ENCODE results near the gene GEN1.

GEN1 gene

GRCh38 chr2:17752892-17753802 lies 791 bp upstream of the GEN1 start:
- DNase-seq: peak; percentile 33

- peak; percentile 26 for DNase-seq
Measured at GRCh38 chr2:17754773-17755425, 961 bp downstream of the GEN1 start.

DNA sequence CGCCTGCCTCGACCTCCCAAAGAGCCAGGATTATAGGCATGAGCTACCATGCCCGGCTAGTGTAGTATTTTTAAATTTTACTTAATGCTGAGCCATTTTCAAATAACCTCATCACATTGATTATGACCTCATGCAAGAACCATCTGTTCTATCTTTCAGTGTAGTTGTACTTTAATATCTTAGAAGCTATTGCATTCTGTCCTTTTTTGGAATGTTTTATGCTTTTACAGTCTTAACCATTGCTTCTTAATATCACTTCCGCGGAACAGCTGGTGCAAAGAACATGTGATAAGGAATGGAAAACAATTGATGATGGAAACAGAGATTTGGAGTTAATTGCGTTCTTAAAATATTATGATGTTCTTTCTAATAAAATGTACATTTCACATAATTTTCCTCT lies 2.7 kb downstream of the GEN1 start:
- DNase-seq: no peak

DNA sequence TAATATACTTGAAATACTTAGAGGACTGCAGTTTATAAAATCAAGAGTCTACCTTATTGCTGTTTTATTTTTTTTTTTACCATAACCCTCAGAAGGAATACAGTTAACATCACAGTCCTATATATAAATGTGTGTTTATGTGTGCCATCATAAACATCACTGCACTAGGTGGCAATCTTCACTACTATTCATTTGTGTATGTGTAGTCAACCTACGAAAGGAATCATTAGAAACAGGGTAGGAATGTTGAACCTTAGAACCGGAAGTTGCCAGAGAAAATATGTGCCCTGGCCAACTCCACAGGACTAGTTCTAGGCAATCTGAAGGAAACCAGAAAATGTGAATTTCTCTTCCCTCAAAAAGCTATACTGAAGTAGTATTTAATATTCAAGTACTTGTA lies 3.4 kb downstream of the GEN1 start:
- DNase-seq: peak; percentile 45

DNA sequence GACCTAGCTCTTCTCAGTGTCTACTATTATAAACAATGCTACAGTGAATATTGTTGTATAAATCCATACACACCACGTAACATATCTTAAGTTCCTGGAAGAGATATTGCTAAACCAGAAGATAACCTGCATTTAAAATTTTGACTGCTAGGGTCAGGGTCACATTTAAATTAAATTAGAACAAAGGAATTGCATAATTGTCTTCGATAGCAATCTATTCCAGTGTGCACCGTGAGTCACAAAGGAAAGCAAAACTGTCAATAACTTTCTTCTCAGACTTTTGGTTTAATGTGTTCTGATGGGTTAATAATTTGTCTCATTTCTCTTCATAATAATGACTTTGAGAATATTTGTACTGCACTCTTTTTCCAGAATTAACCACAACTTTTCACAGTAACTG lies 4.2 kb downstream of the GEN1 start:
- DNase-seq: no peak

GRCh38 chr2:17759805-17760204 lies 5.9 kb downstream of the GEN1 start:
- DNase-seq: peak; percentile 36

DNA sequence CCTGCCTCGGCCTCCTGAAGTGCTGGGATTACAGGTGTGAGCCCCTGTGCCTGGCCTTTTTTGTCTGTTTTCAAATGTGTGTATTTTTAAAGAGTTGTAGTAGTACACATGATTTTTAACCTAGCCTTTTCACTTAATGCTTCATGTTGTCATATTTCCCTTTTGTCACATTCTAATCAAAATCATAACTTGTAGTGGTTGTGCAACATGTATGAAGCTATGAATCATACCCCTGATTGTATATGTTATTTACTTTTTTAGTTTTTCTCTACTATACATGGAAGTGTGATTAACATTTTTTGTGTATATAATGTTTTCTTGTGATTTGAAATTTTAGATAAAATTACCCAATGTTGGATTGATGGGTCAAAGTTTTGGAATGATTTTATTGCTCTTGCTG lies 8.5 kb downstream of the GEN1 start:
- peak; percentile 54 for DNase-seq

DNA sequence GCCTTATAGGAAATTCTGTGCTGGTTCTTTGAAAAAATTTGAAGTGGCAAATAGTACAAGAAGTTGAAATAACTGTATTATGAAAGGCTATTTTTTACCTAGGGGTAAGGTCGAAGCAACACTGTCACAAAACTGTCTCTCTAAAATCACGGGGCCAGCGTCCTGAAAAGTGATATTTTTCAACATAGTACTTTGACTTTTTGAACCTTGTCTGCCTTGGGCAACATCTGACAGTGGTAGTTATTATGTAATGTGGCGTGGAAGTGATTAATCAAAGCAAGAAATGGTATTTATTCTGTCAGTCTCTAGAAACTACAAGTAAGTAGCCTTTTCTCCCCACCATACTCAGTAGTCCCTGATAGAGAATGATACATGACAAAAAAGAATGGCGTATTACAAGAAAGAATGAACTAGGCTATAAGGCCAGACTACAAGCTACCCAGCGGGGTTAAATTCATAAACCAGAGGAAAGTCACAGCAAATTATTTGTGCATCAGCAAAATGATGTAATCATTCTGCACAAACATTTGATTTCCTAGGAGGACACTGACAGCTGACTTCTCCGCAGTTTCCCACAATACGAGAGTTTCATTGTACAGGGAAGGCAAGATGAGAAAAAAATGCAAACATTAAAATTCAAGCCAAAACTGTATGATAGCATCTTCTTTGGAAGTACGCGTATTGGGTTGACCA lies 9.8 kb downstream of the GEN1 start:
- DNase-seq: no peak

GRCh38 chr2:17765398-17765797 lies 11.5 kb downstream of the GEN1 start:
- no peak for DNase-seq

DNA sequence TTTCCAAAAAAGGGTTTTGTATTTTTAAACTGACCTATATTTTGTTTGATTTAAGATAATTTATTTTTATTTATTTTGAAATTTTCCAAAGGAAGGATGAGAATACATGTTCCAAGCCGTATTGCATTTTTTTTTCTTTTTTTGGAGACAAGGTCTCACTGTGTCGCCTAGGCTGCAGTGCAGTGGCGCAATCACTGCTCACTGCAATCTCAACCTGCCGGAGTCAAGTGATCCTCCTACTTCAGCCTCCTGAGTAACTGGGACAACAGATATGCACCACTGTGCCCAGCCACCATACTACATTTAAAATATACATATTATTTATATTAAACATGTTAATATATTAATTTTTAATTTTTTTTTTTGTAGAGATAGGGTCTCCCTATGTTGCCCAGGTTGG lies 15.0 kb downstream of the GEN1 start:
- no peak for DNase-seq

DNA sequence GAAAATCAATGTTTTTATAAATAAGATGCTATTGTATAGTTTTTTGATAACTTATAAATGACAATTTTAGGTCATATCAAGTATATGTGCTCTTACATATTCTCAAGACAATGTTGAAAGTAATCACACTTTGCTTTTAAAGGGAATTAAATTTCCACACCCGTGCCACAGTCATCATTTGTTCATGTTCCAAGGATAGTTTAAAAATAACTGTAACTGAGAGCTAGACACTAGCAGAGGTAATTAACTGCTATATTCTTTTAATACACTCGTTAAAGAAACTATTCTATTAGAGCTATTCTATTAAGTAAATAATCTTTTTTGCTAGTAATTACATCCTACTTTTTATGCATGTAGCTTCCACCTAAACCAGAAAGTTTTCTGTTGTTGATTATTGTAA lies 18.0 kb downstream of the GEN1 start:
- no peak for DNase-seq

DNA sequence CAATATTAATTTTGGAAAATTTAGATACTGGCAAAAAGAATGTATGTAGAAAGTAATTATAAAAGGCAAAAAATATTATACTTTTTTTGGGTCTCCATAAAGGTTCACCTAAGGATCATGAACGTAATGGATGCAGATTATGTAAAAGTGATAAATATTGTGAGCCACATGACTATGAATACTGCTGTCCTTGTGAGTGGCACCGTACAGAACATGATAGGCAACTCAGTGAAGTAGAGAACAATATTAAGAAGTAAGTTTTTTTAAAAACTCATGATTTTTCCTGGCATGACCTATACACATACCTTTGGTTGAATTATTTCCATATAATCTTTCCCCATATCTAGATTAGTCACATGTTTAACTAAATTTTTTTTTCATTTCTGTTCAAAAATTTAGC lies 18.6 kb downstream of the GEN1 start:
- no peak for DNase-seq

GRCh38 chr2:17780546-17780945 lies 26.6 kb downstream of the GEN1 start:
- no peak for DNase-seq

GRCh38 chr2:17781482-17781881 lies 27.5 kb downstream of the GEN1 start:
- no peak for DNase-seq

DNA sequence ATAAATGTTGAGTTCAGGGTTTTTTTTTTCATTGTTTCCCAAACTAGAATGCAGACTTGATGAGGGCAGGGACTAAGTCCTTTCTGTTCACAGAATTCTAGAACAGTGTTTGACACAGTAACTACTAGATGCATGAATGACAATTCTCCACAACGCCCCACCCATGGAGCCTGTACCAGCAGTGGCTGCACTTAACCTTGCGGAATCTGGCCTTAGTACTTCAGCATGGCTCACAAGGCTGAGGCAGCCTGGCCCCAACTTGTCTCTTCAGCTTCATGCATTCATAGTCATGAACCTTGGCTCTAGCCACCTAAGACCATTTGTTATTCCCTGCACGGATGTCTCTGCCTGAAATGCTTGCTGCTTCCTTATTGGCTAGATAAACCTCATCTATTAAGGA lies 32.8 kb downstream of the GEN1 start:
- DNase-seq: no peak

DNA sequence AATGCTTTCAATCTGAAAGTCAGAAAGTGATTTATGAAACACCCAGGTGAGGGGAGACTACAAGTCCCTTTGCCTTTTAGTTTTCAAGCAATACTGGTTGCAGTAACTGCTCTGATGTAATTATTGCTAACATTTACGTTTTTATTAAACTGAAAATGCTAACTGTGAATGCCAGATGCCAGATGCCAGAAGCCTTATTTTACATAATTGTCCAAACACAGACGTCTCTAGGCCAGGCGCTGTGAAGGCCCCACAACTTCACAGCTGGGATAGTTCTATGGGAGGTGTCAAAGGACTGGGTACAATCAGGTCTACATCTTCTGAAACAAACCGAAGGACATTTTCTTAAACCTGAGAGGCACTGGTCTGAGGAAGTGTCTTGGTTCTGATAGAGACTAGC lies 34.8 kb downstream of the GEN1 start:
- no peak for DNase-seq

DNA sequence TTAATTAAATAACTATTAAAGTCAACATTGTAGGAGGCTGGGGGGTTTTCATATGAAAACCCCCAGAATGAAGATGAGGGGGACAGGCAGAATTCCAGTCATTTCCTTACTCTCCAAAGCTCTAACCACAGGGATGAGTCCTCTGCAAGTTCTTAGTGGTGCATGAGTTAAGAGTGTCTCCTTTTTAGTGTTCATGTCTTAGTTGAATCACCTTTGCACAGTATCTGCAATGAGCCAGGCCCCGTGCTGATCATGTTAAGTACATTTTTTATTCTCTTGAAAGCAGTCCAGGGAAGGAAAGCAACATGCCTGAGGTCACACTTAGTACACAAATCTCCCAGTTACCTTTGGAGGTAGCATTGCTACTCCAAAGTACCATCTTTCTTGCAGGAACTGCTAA lies 36.6 kb downstream of the GEN1 start:
- peak; percentile 7 for DNase-seq

- peak; percentile 72 for DNase-seq
Measured at GRCh38 chr2:17791121-17791816, 37.3 kb downstream of the GEN1 start.

GRCh38 chr2:17791817-17792130 lies 37.8 kb downstream of the GEN1 start:
- DNase-seq: no peak

DNA sequence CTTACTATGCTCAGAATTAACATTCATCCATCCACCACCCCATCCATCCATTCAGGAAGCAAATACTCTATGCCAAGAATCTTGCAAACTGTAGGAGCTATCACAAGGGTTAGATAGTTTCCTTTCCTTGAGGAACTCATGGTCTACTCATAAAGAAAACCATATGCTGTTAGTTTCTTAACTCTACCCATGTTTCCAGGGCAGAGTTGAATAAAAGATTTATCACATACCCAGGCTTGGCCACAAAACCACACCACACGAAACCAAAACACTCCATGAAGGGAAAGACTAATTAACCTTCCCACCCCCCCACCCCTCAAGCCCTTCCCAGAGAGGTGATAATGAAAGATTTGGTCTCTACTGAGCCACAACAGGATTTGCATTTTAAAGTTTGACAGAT lies 38.6 kb downstream of the GEN1 start:
- DNase-seq: peak; percentile 7

- DNase-seq: no peak
Measured at GRCh38 chr2:17793296-17793695, 39.4 kb downstream of the GEN1 start.

- DNase-seq: peak; percentile 61
Measured at GRCh38 chr2:17793803-17794354, 39.9 kb downstream of the GEN1 start.

DNA sequence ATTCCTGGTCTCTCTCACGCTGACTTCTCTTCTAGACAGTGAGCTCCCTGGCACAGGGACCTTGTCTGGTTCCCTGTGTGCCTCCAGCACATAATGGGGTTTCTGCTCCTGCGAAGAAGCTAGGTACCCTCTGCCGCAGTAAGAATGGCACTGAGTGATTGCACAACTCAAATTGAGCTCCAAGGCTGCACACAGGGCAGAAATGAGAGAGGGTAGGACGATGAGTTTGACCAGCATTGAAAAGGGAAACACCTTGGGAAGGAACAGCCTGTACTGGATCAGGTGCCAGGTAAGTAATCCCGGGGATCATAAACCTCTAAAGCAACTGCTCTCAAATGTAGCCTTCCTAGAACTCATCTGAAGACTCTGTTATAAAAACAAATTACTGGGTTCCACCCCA lies 41.4 kb downstream of the GEN1 start:
- no peak for DNase-seq
